Spleen (tissue), 11 donors: ENCODE data around the gene ITPR1. TPM values are rescaled to one million over a fixed set of nuclear protein-coding genes. Genes with fewer than 3 reads are reported as not detected.

Experiments
- DNase-seq: peaks from one replicate; pipeline ENCODE4 v3.0.0-alpha.2; 2020
- H3K27ac ChIP-seq, 8 donors: fragments of 200-600 bp; sonication (generic) in 7 of 8; 1 replicate in 4 of 8; 2 replicates in 4 of 8; pipeline versions ENCODE4 v1.5.0 to v1.8.0; 2016 to 2021; ENCODE audit warnings: inconsistent platforms in 4 of 8, mild to moderate bottlenecking in 4 of 8, moderate library complexity in 1 of 8
- H3K27me3 ChIP-seq, 7 donors: fragments of 200-600 bp; sonication (generic) in 6 of 7; replicated peaks in 1 of 7; 1 replicate in 4 of 7; 2 replicates in 3 of 7; pipeline versions ENCODE4 v1.5.0 to v1.8.0; 2016 to 2021; ENCODE audit warnings: inconsistent platforms in 3 of 7, mild to moderate bottlenecking in 1 of 7
- H3K36me3 ChIP-seq, 6 donors: fragments of 200-600 bp; sonication (generic) in 5 of 6; 1 replicate in 4 of 6; 2 replicates in 2 of 6; pipeline versions ENCODE4 v1.5.0 to v1.8.0; 2016 to 2021; ENCODE audit warnings: inconsistent platforms in 2 of 6
- H3K4me1 ChIP-seq, 6 donors: fragments of 200-600 bp; sonication (generic) in 5 of 6; 1 replicate in 3 of 6; 2 replicates in 3 of 6; pipeline versions ENCODE4 v1.5.0 to v1.8.0; 2016 to 2021; ENCODE audit warnings: inconsistent platforms in 3 of 6
- H3K4me3 ChIP-seq, 8 donors: fragments of 200-600 bp; sonication (generic) in 7 of 8; 1 replicate in 4 of 8; 2 replicates in 4 of 8; pipeline versions ENCODE4 v1.5.0 to v1.8.0; 2016 to 2021; ENCODE audit warnings: inconsistent platforms in 4 of 8, mild to moderate bottlenecking in 4 of 8, moderate library complexity in 2 of 8
- H3K9me3 ChIP-seq, 8 donors: fragments of 200-600 bp; sonication (generic) in 7 of 8; 1 replicate in 4 of 8; 2 replicates in 4 of 8; pipeline versions ENCODE4 v1.5.0 to v1.8.0; 2016 to 2021; ENCODE audit warnings: inconsistent platforms in 4 of 8
- CTCF ChIP-seq, 11 experiments: fragments of 200-600 bp in 7 of 11; fragments of 450-650 bp in 4 of 11; sonication (generic) in 4 of 11; IDR thresholded peaks in 8 of 11; conservative IDR thresholded peaks in 3 of 11; 1 replicate in 7 of 11; 2 replicates in 4 of 11; pipeline versions ENCODE4 v1.4.0 to v1.8.0; 2016 to 2021; ENCODE audit warnings: antibody characterized with exemption in 11 of 11, inconsistent platforms in 4 of 11, mild to moderate bottlenecking in 1 of 11
- POLR2A ChIP-seq, 3 donors: fragments of 450-650 bp; IDR thresholded peaks; one replicate each; pipeline ENCODE4 v1.5.1; 2017; ENCODE audit warnings: antibody characterized with exemption in 3 of 3, mild to moderate bottlenecking in 1 of 3
- POLR2AphosphoS5 ChIP-seq, 3 donors: sonication (generic); formaldehyde crosslinking; IDR thresholded peaks; one replicate each; pipeline ENCODE4 v1.5.1; 2017; ENCODE audit warnings: antibody characterized with exemption in 3 of 3
- WGBS, 5 donors: extraction: QIAGEN DNeasy Blood & Tissue Kit in 3 of 5; methylation state at CpG; one replicate each; pipeline versions ENCODE4 v1.1.5 to v1.1.7; 2013 to 2018; 5-methylcytosine and 5-hydroxymethylcytosine counted together
- intact Hi-C: fragments of 100-400 bp; cut with DNase I; formaldehyde crosslinking; loops from one replicate; pipeline ENCODE4 v1.15.0; 2023; ENCODE audit warnings: low total_unique reads
- polyA plus RNA-seq, 3 donors: library from polyadenylated mRNA; stranded (reverse); fragments of 200-250 nt; gene quantifications; one replicate each; pipeline ENCODE4 v1.2.1, GENCODE V29; 2013
- total RNA-seq, 7 donors: library from RNA; depleted of rRNA in 3 of 7; stranded (reverse); fragments of >200 nt in 3 of 7; fragmentation: NEBNext Ultra II Directional in 4 of 7; extraction: Animal tissue kit (Norgen Biotek cat#: 25700) in 4 of 7; gene quantifications; one replicate each; pipeline versions ENCODE4 v1.1.0 to v1.2.1, GENCODE V29; 2016 to 2021
- donor health status: healthy with polysubstance abuse.
- donor health status: DM: no; HTN: no; CAD: no; lungs with moderate emphysema.
- donor health status: DM: no; HTN: no; CAD: no.
- donor health status: Bipolar disorder and iron deficiency.
- donor health status: healthy.
- donor health status: DM: no; HTN: no; CAD: no.
- donor health status: DM: yes; HTN: yes; CAD: no.

The ITPR1 gene
- total and polyA plus RNA-seq, 10 donors = 17.5 to 194 (median 129) TPM

GRCh38 chr3:4528320-4528719 lies 35.2 kb downstream of the ITPR1 start:
- intact Hi-C loops = no loop called here
- Histone ChIP-seq H3K27ac (no peak overlapping the region), H3K9me3 (no peaks in the 10 kb centered on the region), H3K36me3 (peaks cover 0 to 11% (median 0%) of the 10 kb centered on the region in 6 donors), H3K27me3 (no peaks in the 10 kb centered on the region), H3K4me1 (peaks cover 8 to 96% (median 57%) of the 10 kb centered on the region in 6 donors), H3K4me3 (no peak overlapping the region)
- 73 to 88% (median 79%) methylated on average over 5 of the region's 5 CpGs for WGBS, 5 donors
- DNase-seq = no peak
- no peak for TF ChIP-seq POLR2AphosphoS5 (IDR thresholded peaks at IDR 0.05)
- no peak for TF ChIP-seq CTCF (IDR thresholded peaks at IDR 0.05 in 8 of 11, conservative IDR thresholded peaks at IDR 0.05 in 3 of 11)
- TF ChIP-seq POLR2A (IDR thresholded peaks at IDR 0.05) = no peak

GRCh38 chr3:4528819-4529600 lies 35.9 kb downstream of the ITPR1 start:
- no peak for DNase-seq
- H3K27me3 ChIP-seq = no peaks in the 10 kb centered on the region
- H3K9me3 ChIP-seq = no peaks in the 10 kb centered on the region
- TF ChIP-seq POLR2A (IDR thresholded peaks at IDR 0.05) (no peak), CTCF (IDR thresholded peaks at IDR 0.05 in 8 of 11, conservative IDR thresholded peaks at IDR 0.05 in 3 of 11) (no peak), POLR2AphosphoS5 (IDR thresholded peaks at IDR 0.05) (no peak)
- peaks cover 11 to 96% (median 61%) of the 10 kb centered on the region in 6 donors for H3K4me1 ChIP-seq
- WGBS, 5 donors = 74 to 93% (median 86%) methylated on average over 5 of the region's 5 CpGs
- intact Hi-C loops = no loop called here
- H3K36me3 ChIP-seq = peaks cover 0 to 4% (median 0%) of the 10 kb centered on the region in 6 donors
- H3K27ac ChIP-seq = no peak overlapping the region
- H3K4me3 ChIP-seq = no peak overlapping the region

GRCh38 chr3:4529876-4530588 lies 36.9 kb downstream of the ITPR1 start:
- 63 to 84% (median 78%) methylated on average over 7 of the region's 7 CpGs for WGBS, 5 donors
- H3K9me3 ChIP-seq = no peaks in the 10 kb centered on the region
- no peak overlapping the region for H3K27ac ChIP-seq
- H3K4me1 ChIP-seq = peaks cover 17 to 96% (median 61%) of the 10 kb centered on the region in 6 donors
- intact Hi-C loops = no loop called here
- no peak for DNase-seq
- H3K36me3 ChIP-seq = no peaks in the 10 kb centered on the region
- TF ChIP-seq POLR2A (IDR thresholded peaks at IDR 0.05) (no peak), CTCF (IDR thresholded peaks at IDR 0.05 in 8 of 11, conservative IDR thresholded peaks at IDR 0.05 in 3 of 11) (no peak), POLR2AphosphoS5 (IDR thresholded peaks at IDR 0.05) (no peak)
- H3K27me3 ChIP-seq = no peaks in the 10 kb centered on the region
- no peak overlapping the region for H3K4me3 ChIP-seq

- DNase-seq = no peak
- H3K9me3 ChIP-seq = no peaks in the 10 kb centered on the region
- H3K4me1 ChIP-seq = peaks cover 9 to 82% (median 47%) of the 10 kb centered on the region in 6 donors
- intact Hi-C loops = no loop called here
- H3K27me3 ChIP-seq = no peaks in the 10 kb centered on the region
- peaks cover 0 to 3% (median 0%) of the 10 kb centered on the region in 6 donors for H3K36me3 ChIP-seq
- no peak overlapping the region for H3K27ac ChIP-seq
- TF ChIP-seq CTCF (IDR thresholded peaks at IDR 0.05 in 8 of 11, conservative IDR thresholded peaks at IDR 0.05 in 3 of 11) = no peak
- TF ChIP-seq POLR2AphosphoS5 (IDR thresholded peaks at IDR 0.05) = no peak
- TF ChIP-seq POLR2A (IDR thresholded peaks at IDR 0.05) = no peak
- H3K4me3 ChIP-seq = no peak overlapping the region
Observed at GRCh38 chr3:4531478-4532025, 38.4 kb downstream of the ITPR1 start.
